Measurements from ENCODE around the gene RAI2. TPM values are rescaled to one million over a fixed set of nuclear protein-coding genes. Genes with fewer than 3 reads are reported as not detected.

RAI2 gene
- total and polyA plus RNA-seq, 2 experiments from 2014 or later = 0.83 to 0.99 TPM

- Histone ChIP-seq H3K79me2 (replicated peaks; ENCODE audit: insufficient read depth) (no peaks in the 10 kb centered on the region), H3K4me2 (peak overlapping the region; percentile 84), H3F3A (replicated peaks; ENCODE audit: low read depth) (no peaks in the 10 kb centered on the region), H3K27me3 (ENCODE audit: insufficient read depth) (peaks cover 66% of the 10 kb centered on the region), H3K4me3 (peak overlapping the region; percentile 65), H3K4me1 (ENCODE audit: insufficient read depth) (no peaks in the 10 kb centered on the region), H3K36me3 (ENCODE audit: insufficient read depth) (no peaks in the 10 kb centered on the region), H3K9me2 (ENCODE audit: insufficient read depth) (no peaks in the 10 kb centered on the region), H3K27ac (ENCODE audit: low read depth) (no peak overlapping the region), H4K20me1 (replicated peaks; ENCODE audit: insufficient read depth) (no peaks in the 10 kb centered on the region), H2AFZ (peak overlapping the region; percentile 90)
- ATAC-seq (peak; percentile 32), DNase-seq (ENCODE audit: low spot score) (peak; percentile 37)
- no peaks in the 10 kb centered on the region for H3K9me3 Mint-ChIP-seq
- peaks cover 15% of the 10 kb centered on the region; the same call in 2 of the 3 replicates for H3K4me1 Mint-ChIP-seq
- H3K4me3 Mint-ChIP-seq = peak overlapping the region; percentile 83
- H3K27me3 Mint-ChIP-seq (ENCODE audit: insufficient read depth, low read depth, poor library complexity) = peaks cover 38% of the 10 kb centered on the region
- H3K36me3 Mint-ChIP-seq (ENCODE audit: low read depth) = no peaks in the 10 kb centered on the region
- TF ChIP-seq JUNB (IDR thresholded peaks at IDR 0.05; ENCODE audit: unreplicated experiment) (no peak), REST (IDR thresholded peaks at IDR 0.05; ENCODE audit: unreplicated experiment) (no peak), EZH2 (IDR thresholded peaks at IDR 0.05; ENCODE audit: low read depth, unreplicated experiment) (no peak), CREB1 (CRISPR knock-in tag; IDR thresholded peaks at IDR 0.05; ENCODE audit: low read depth) (no peak), ZNF331 (CRISPR knock-in tag; IDR thresholded peaks at IDR 0.05; ENCODE audit: low read depth) (no peak), NANOG (IDR thresholded peaks at IDR 0.05; ENCODE audit: borderline replicate concordance) (no peak), CTCF (conservative IDR thresholded peaks at IDR 0.05; ENCODE audit: low read depth in 2 of 2) (no peak), ZNF114 (CRISPR knock-in tag; IDR thresholded peaks at IDR 0.05) (no peak), EZH2phosphoT487 (IDR thresholded peaks at IDR 0.05; ENCODE audit: unreplicated experiment) (no peak), ETS1 (IDR thresholded peaks at IDR 0.05) (no peak), POLR2AphosphoS5 (IDR thresholded peaks at IDR 0.05; ENCODE audit: low read depth) (no peak), STAT1 (IDR thresholded peaks at IDR 0.05; ENCODE audit: unreplicated experiment) (no peak), ZNF462 (CRISPR knock-in tag; IDR thresholded peaks at IDR 0.05) (no peak)
- H3K27ac Mint-ChIP-seq = no peak overlapping the region
Measured at GRCh38 chrX:17860179-17860780, 818 bp downstream of the RAI2 start.
